WI38 (cell line): ENCODE results near the gene CENPC.
"Not testable (repeated sequence)": the region's sequence is repeated elsewhere in the genome, so short reads cannot be mapped to it uniquely, and the experiment has no call there.

Experiments
- H3K4me3 ChIP-seq: 2 replicates; pipeline ENCODE4 v1.5.1; 2011; ENCODE audit warnings: low read depth, mild to moderate bottlenecking, control low read depth, low read length
- CTCF ChIP-seq: IDR thresholded peaks from 2 replicates; pipeline ENCODE4 v1.5.1; 2012; ENCODE audit warnings: low read depth, mild to moderate bottlenecking, control low read depth, low read length

The CENPC gene

DNA sequence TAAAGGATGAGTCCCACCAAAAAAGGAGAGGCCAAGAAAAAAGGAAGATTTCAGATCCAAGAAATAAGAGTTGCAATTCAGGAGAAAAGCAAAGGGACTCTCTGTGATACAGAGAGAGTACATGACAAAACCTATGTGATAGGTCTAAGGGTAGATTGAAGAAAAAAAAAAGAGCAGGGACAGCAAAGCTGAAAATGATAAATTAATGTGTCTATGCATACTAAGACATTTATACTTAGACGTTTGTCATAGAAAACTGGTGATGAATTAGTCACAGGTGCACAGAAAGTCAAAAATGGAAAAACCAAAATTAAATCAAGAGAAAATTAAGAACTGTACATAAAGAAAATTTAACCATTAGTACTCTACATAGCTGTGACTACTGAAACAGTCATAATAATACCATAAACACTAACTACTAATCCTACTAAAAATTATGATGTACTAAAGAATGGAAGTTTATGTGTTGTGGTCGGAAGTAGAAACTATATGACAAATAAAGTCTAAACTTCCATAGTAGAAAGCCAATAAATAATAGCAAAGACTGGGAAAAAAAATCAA is 9.9 kb downstream of the CENPC start:
- H3K4me3 ChIP-seq: no peak overlapping the region
- TF ChIP-seq CTCF: no peak

GRCh38 chr4:67533112-67533511 is 12.2 kb downstream of the CENPC start:
- no peak overlapping the region for H3K4me3 ChIP-seq
- TF ChIP-seq CTCF: no peak

GRCh38 chr4:67532397-67532796 is 12.9 kb downstream of the CENPC start:
- not testable (repeated sequence) for H3K4me3 ChIP-seq

- H3K4me3 ChIP-seq: no peak overlapping the region
These were observed 13.8 kb downstream of the CENPC start for GRCh38 chr4:67531379-67531962.

DNA sequence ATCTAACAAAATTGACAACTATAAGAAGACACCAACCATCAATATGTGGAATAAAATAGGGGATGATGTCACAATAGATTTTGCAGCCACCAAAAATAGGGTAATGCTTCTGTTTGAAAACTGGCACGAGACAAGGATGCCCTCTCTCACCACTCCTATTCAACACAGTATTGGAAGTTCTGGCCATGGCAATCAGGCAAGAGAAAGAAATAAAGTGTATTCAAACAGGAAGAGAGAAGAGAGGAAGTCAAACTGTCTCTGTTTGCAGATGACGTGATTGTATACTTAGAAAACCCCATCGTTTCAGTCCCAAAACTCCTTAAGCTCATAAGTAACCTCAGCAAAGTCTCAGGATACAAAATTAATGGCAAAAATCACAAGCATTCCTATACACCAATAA is 21.2 kb downstream of the CENPC start:
- not testable (repeated sequence) for H3K4me3 ChIP-seq

More at GRCh38 chr4:67531379-67531962, 13.8 kb downstream of the CENPC start:
- no peak for TF ChIP-seq CTCF

GRCh38 chr4:67522851-67523671 is 22.2 kb downstream of the CENPC start:
- no peak overlapping the region for H3K4me3 ChIP-seq
- TF ChIP-seq CTCF: no peak

- TF ChIP-seq CTCF: no peak
- H3K4me3 ChIP-seq: no peak overlapping the region
These were observed 23.1 kb downstream of the CENPC start for GRCh38 chr4:67522230-67522629.

DNA sequence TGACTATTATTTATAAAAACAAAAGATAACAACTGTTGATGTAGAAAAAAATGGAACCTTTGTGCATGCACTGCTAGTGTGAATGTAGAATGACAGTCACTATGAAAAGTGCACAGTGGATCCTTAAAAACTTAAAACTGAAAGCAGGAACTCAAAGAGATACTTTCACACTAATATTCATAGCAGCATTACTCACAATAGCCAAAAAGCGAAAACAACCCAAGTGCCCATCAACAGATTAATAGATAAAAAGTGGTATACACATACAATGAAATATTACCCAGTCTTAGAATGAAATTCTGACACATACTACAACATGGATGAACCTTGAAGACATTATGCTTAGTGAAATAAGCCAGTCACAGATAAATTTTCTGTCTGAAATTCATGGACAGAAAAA is 23.8 kb downstream of the CENPC start:
- H3K4me3 ChIP-seq: no peak overlapping the region
- TF ChIP-seq CTCF: no peak
